B cell (primary cell): ENCODE data around the gene EFCAB8.

Source experiments
- EZH2 ChIP-seq: IDR thresholded peaks from 2 replicates; pipeline ENCODE4 v1.6.1; 2012; ENCODE audit warnings: borderline replicate concordance, low read depth, mild to moderate bottlenecking, moderate library complexity, low read length; ENCODE audit not compliant: insufficient read depth, poor library complexity, severe bottlenecking
- TF ChIP-seq, protein P1 (sequence below): fragments of 200-600 bp; IDR thresholded peaks from one replicate; pipeline ENCODE4 v1.8.0; 2022; ENCODE audit warnings: antibody characterized with exemption, mild to moderate bottlenecking

DNA sequence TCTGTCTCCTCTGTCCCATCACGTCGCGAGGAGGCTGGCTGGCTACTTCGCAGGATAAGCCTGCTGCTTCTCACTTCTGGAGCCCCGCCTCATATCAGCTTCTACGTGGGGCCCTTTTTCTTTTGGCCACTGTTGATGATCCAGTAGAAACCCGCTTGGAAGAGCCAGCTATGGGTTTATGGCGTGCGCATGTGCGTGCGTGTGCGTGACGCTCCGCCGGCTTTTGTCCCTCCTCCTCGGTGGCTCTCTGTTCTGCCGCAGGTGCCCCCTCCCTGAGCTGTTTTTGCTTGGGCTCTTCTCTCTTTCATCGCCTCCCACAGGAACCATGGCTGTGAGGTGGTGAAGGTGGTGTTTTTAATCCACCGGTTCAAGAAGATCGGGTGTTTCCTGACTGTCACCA is 26.5 kb downstream of the EFCAB8 start:
- TF ChIP-seq, protein P1, sequence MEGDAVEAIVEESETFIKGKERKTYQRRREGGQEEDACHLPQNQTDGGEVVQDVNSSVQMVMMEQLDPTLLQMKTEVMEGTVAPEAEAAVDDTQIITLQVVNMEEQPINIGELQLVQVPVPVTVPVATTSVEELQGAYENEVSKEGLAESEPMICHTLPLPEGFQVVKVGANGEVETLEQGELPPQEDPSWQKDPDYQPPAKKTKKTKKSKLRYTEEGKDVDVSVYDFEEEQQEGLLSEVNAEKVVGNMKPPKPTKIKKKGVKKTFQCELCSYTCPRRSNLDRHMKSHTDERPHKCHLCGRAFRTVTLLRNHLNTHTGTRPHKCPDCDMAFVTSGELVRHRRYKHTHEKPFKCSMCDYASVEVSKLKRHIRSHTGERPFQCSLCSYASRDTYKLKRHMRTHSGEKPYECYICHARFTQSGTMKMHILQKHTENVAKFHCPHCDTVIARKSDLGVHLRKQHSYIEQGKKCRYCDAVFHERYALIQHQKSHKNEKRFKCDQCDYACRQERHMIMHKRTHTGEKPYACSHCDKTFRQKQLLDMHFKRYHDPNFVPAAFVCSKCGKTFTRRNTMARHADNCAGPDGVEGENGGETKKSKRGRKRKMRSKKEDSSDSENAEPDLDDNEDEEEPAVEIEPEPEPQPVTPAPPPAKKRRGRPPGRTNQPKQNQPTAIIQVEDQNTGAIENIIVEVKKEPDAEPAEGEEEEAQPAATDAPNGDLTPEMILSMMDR, result no peak
- TF ChIP-seq EZH2, result no peak
